Measurements from ENCODE around the gene NDC1.
"Not testable (repeated sequence)": the region's sequence is repeated elsewhere in the genome, so short reads cannot be mapped to it uniquely, and the experiment has no call there.

NDC1 gene, protein sequence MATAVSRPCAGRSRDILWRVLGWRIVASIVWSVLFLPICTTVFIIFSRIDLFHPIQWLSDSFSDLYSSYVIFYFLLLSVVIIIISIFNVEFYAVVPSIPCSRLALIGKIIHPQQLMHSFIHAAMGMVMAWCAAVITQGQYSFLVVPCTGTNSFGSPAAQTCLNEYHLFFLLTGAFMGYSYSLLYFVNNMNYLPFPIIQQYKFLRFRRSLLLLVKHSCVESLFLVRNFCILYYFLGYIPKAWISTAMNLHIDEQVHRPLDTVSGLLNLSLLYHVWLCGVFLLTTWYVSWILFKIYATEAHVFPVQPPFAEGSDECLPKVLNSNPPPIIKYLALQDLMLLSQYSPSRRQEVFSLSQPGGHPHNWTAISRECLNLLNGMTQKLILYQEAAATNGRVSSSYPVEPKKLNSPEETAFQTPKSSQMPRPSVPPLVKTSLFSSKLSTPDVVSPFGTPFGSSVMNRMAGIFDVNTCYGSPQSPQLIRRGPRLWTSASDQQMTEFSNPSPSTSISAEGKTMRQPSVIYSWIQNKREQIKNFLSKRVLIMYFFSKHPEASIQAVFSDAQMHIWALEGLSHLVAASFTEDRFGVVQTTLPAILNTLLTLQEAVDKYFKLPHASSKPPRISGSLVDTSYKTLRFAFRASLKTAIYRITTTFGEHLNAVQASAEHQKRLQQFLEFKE

GRCh38 chr1:53837924-53838653, at the start of gene NDC1:
Gene NDC1 (minus strand): TSS chr1:53838296. CDS start chr1:53838261, 35 bp downstream.
- peak; percentile 100 for DNase-seq

GRCh38 chr1:53883600-53883999, 45.5 kb upstream of the NDC1 start:
- DNase-seq, result not testable (repeated sequence)

GRCh38 chr1:53881853-53882252, 43.8 kb upstream of the NDC1 start:
- not testable (repeated sequence) for DNase-seq

DNA sequence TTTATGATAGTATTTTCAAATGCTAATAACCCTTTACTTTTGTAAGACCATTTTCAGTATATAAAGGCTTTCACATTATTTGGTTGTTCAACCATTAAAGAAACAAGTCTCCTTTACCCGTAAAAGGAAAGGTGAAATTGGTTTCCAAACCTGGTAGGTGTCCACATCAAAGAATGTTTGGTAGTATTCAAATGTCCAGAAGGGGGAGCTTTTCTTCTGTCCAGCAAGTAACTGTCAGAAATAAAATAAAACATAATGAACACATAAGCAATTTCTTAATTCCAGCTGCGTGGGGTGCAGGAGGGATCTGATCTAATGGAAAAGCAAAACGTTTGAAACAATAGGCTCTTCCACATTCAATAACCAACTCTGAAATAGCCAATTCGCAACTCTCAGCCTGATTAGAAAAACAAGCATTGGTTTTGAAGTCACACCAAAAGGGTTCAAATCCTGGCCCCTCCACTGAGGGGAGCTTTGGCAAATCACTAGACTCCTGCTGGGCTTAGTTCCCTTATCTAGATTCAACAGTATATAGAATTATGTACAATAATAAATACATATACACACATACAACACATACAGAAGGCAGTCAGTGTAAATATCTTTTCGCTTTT, 40.5 kb upstream of the NDC1 start:
- no peak for DNase-seq

GRCh38 chr1:53875150-53875549, 37.1 kb upstream of the NDC1 start:
- not testable (repeated sequence) for DNase-seq

GRCh38 chr1:53871773-53872484, 33.8 kb upstream of the NDC1 start:
- no peak for DNase-seq

DNA sequence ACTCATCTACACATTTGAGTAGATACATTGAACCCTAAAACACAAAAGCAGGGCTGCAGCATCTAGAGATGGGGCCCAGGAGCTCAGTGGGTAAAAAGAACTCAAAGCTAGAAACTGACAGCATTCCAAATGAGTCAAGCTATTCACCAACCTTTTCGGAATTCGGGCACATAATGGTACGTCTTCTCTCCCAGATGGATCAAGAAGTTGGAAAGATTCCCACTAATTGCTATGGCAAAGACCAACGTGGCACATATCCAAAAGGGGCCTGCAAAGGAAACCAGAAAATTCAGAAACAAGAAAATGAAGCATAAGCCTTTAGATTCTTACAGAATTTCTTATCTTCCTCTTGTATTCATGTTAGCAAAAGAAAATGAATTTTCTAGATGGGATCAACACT, 33.1 kb upstream of the NDC1 start:
- no peak for DNase-seq

DNA sequence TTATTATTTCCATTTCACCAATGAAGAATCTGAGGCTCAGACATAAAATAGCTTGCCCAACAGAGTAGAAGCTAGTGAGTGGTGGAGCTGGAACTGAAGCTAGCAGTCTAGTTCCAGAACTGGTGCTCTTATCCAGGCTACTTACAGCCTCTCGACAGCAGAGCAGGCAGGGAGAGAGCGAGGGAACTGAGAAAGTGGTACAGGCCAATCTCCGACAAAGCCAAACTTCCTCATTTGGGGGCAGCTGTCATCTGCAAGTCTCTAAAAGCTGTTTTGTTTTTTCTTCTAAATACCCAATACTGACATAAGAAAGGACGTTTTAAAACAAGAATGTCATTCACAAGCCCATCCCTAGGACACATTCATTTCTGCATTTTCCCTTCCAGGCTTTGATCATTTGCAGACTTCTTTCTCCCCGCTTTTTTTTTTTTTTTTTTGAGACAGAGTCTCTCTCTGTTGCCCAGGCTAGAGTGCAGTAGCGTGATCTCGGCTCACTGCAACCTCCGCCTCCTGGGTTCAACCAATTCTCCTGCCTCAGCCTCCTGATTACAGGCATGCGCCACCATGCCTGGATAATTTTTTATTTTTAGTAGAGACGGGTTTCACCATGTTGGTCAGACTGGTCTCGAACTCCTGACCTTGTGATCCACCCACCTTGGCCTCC, 31.5 kb upstream of the NDC1 start:
- no peak for DNase-seq

DNA sequence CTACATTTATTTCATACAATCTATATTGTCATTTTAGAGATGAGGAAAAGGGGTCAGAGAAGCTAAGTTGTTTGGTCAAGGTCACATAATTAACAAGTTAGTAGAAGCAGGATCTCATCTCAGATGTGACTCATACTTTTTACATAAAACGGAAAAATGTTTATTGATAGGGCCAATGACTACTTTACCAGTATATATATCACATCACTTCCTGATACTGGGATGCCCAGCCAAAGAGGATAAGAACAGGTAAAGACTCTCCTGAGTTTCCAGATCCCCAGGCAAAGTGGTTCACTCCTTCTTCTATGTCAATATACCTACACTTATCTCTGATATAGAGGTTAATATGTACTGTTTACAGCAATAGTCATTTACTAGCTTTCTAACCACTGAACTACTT, 30.5 kb upstream of the NDC1 start:
- DNase-seq, result no peak

- no peak for DNase-seq
These were observed 24.4 kb upstream of the NDC1 start for GRCh38 chr1:53862507-53862906.

- DNase-seq, result peak; percentile 50
These were observed 22.9 kb upstream of the NDC1 start for GRCh38 chr1:53860967-53861411.

GRCh38 chr1:53851571-53852285, 13.6 kb upstream of the NDC1 start:
- DNase-seq, result peak; percentile 47

- no peak for DNase-seq
These were observed 12.1 kb upstream of the NDC1 start for GRCh38 chr1:53850082-53850673.

DNA sequence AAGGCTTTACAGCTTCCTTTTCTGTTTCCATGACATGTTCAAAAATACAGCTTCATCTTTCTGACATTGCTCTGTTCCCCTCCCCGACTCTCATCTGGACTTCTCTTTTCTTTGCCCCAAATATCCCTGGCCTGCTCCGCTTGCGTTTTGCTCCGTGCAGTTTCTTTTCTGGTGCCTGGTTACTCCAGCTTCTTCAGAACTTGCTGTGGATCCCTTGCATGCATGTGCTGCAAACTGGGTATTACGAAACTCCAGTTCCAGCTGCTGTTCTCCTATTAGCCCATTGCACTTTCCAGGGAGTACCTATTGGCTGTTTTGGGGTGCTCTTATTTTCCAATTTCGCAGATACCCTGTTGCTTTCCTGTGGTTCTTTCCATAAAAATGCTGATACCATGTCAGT, 9.9 kb upstream of the NDC1 start:
- DNase-seq, result no peak

DNA sequence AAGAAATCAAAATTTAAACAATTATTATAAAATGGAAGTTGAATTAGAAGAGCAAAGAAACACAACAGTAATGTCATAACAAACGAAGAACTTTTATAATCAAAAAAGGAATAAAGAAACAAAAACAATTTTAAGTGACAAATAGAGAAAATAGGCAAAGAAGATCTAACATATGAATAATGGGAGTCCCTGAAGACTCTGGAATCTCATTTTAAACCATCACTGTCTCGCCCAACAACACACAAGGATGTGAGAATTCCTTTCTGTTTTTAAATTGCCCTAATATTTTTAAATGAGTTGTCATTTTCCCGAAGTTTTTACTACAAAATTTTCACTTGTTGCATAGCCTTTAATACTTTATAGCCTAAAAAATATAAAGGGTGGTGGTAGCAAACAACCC, 4.3 kb upstream of the NDC1 start:
- DNase-seq, result no peak

- no peak for DNase-seq
These were observed 518 bp upstream of the NDC1 start for GRCh38 chr1:53838654-53838974.

DNA sequence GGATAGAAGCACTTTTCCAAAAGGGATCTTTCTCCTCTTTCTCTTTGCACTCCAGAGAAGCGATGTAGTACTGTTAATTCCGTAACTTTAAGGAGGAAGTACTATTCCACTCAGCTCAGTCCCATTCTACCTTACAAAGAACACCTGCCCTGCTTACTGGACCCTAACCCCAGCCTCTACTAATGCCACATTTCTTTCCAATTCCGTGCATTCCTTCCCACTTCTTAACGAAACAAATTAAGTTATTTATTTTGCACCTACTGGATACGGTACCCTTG, 511 bp downstream of the NDC1 start:
- no peak for DNase-seq

DNA sequence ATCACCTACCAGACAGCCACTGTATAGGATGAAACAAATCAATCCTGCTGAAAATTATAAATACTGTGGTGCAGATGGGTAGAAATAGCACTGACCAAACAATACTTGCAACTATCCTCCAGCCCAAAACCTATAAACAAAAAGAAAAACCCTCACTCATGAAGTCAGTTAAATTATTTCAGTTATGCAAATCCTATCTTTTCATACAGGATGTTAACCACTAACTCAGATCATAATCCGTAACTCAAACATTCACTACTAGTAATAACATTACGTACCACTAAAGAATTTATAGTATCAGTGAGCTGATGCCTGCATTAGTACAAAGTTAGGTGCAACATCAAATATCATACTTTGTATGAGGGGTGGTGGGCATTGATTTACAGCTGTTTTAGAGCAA, 2.6 kb downstream of the NDC1 start:
- no peak for DNase-seq

DNA sequence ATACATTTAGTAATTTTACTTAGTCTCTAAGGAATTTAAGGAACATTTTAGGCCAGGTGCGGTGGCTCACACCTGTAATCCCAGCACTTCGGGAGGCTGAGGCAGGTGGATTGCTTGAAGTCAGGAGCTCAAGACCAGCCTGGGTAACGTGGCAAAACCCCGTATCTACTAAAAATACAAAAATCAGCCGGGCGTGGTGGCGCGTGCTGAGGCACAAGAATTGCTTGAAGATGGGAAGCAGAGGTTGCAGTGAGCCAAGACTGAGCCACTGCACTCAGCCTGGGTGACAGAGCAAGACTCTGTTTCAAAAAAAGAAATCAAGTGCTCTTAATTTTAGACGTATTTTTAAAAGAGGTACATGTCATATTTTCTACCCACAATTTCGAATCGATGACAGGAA, 3.3 kb downstream of the NDC1 start:
- no peak for DNase-seq

DNA sequence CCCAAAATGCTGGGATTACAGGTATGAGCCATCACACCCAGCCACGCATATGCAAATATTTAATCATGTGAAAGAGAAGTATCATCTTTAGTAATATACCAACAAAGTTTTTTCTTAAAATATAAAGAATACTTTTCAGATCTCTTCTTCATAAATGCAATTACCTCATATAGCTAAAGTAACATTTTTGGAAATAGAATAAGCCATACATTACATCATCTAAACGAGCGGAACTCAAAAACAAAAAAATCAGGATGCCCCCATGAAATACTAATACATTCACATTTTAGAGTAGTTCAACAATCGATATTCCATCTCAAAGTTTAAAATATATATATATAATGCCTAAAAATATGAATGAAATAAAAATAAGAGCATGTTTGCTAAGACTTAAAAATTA, 4.7 kb downstream of the NDC1 start:
- no peak for DNase-seq

- no peak for DNase-seq
These were observed 11.7 kb downstream of the NDC1 start for GRCh38 chr1:53826367-53826766.
